K562 (cell line): Measurements from ENCODE around the gene OSGEPL1. TPM values are rescaled to one million over a fixed set of nuclear protein-coding genes. Genes with fewer than 3 reads are reported as not detected.

Experiments used
- ADNP ChIP-seq: fragments of 200-800 bp; sonication (Bioruptor generic); IDR thresholded peaks from 2 replicates; pipeline ENCODE4 v1.6.1; 2016; ENCODE audit warnings: missing genetic modification characterization, missing compliant biosample characterization
- CREB1 ChIP-seq, 2 experiments: sonication (generic) in 1 of 2; formaldehyde crosslinking in 1 of 2; IDR thresholded peaks; 2 replicates each; pipeline versions ENCODE4 v1.6.1 to v1.8.0; 2012 to 2022; ENCODE audit warnings: inconsistent platforms in 1 of 2, mild to moderate bottlenecking in 1 of 2, missing genetic modification reagents in 1 of 2, moderate library complexity in 1 of 2
- CREB3 ChIP-seq: fragments of 450-650 bp; conservative IDR thresholded peaks from 2 replicates; pipeline ENCODE4 v1.6.1; 2016; ENCODE audit warnings: missing genetic modification characterization, low read depth, mild to moderate bottlenecking, missing compliant biosample characterization, moderate library complexity
- DEAF1 ChIP-seq: fragments of 450-650 bp; formaldehyde crosslinking; IDR thresholded peaks from 2 replicates; pipeline ENCODE4 v1.4.0; 2020; ENCODE audit warnings: mild to moderate bottlenecking, moderate library complexity
- FOXJ3 ChIP-seq: sonication (generic); formaldehyde crosslinking; IDR thresholded peaks from 2 replicates; pipeline ENCODE4 v1.4.0; 2020; ENCODE audit warnings: mild to moderate bottlenecking, missing genetic modification reagents
- JUND ChIP-seq, 2 experiments: IDR thresholded peaks; 2 replicates in 1 of 2; 3 replicates in 1 of 2; pipeline ENCODE4 v1.6.1; 2011; ENCODE audit warnings: borderline replicate concordance in 2 of 2, low read depth in 2 of 2, low read length in 2 of 2, improper control_type of control experiment in 1 of 2, missing biosample characterization in 1 of 2, missing genetic modification characterization in 1 of 2, missing genetic modification reagents in 1 of 2
- KAT8 ChIP-seq: fragments of 450-650 bp; IDR thresholded peaks from 2 replicates; pipeline ENCODE4 v1.6.1; 2016; ENCODE audit warnings: low read depth, mild to moderate bottlenecking
- MAZ ChIP-seq, 2 experiments: fragments of 450-650 bp in 1 of 2; sonication (generic) in 1 of 2; formaldehyde crosslinking; IDR thresholded peaks in 1 of 2; conservative IDR thresholded peaks in 1 of 2; 2 replicates each; pipeline versions ENCODE4 v1.4.0 to v1.5.0; 2020; ENCODE audit warnings: mild to moderate bottlenecking in 1 of 2, missing genetic modification reagents in 1 of 2
- NCOA1 ChIP-seq: fragments of 450-650 bp; IDR thresholded peaks from 2 replicates; pipeline ENCODE4 v1.6.1; 2016; ENCODE audit warnings: low read depth
- TCF7L2 ChIP-seq: fragments of 150-350 bp; IDR thresholded peaks from 2 replicates; pipeline ENCODE4 v1.6.1; 2016; ENCODE audit warnings: low read depth, mild to moderate bottlenecking, low read length, moderate library complexity
- TEAD2 ChIP-seq: fragments of 450-650 bp; IDR thresholded peaks from 2 replicates; pipeline ENCODE4 v1.6.1; 2016; ENCODE audit warnings: missing genetic modification characterization, control low read depth, missing compliant biosample characterization
- WHSC1 ChIP-seq: IDR thresholded peaks from one replicate; pipeline ENCODE4 v1.6.1; 2012; ENCODE audit warnings: low read length, control low read depth, inconsistent platforms
- ZHX1 ChIP-seq: fragments of 150-350 bp; conservative IDR thresholded peaks from 2 replicates; pipeline ENCODE4 v1.6.1; 2014; ENCODE audit warnings: low read length
- ZNF253 ChIP-seq: fragments of 250-450 bp; sonication (Bioruptor Pico); conservative IDR thresholded peaks from 2 replicates; pipeline ENCODE4 v1.6.1; 2021; ENCODE audit warnings: mild to moderate bottlenecking
- ZNF311 ChIP-seq: fragments of 250-450 bp; sonication (Bioruptor Pico); IDR thresholded peaks from 2 replicates; pipeline ENCODE4 v1.4.0; 2020; ENCODE audit warnings: mild to moderate bottlenecking, moderate library complexity
- ZNF655 ChIP-seq: fragments of 250-450 bp; sonication (Bioruptor Pico); IDR thresholded peaks from 2 replicates; pipeline ENCODE4 v1.5.0; 2021
- polyA plus RNA-seq, 8 experiments: library from polyadenylated mRNA; depleted of rRNA in 4 of 8; stranded (reverse) in 5 of 8; unstranded in 3 of 8; fragments of >200 nt; fragmentation: Nextera tagmentation in 2 of 8; fragmentation: Illumina TruSeq in 1 of 8; extraction: Ambion mirVana in 2 of 8; extraction: Trizol in 1 of 8; gene quantifications; 2 replicates each; pipeline versions ENCODE4 v1.2.1 to v1.2.3, GENCODE V29; 2011 to 2014; ENCODE audit warnings: inconsistent platforms in 1 of 8, missing spikeins in 1 of 8
- total RNA-seq, 7 experiments: library from RNA; depleted of rRNA in 6 of 7; stranded (reverse); fragments of >200 nt in 6 of 7; fragmentation: Illumina TruSeq in 2 of 7; extraction: Trizol in 2 of 7; gene quantifications; 2 replicates each; pipeline versions ENCODE4 v1.2.1 to v1.2.3, GENCODE V29; 2011 to 2021; ENCODE audit warnings: low replicate concordance in 1 of 7
- TF ChIP-seq, protein P1 (sequence below), 2 experiments: fragments of 200-800 bp in 1 of 2; sonication (Bioruptor generic) in 1 of 2; sonication (generic) in 1 of 2; formaldehyde crosslinking in 1 of 2; IDR thresholded peaks in 1 of 2; conservative IDR thresholded peaks in 1 of 2; 2 replicates each; pipeline versions ENCODE4 v1.5.0 to v1.6.1; 2016 to 2020; ENCODE audit warnings: missing compliant biosample characterization in 1 of 2, missing genetic modification characterization in 1 of 2, missing genetic modification reagents in 1 of 2

OSGEPL1 gene
- total and polyA plus RNA-seq, 9 of the 15 experiments (the other 6 are each of a cell fraction or from before 2014, with no cell fraction given), result 2.5 to 10.8 (median 6.5) TPM

- TF ChIP-seq ADNP (tag) (no peak), JUND (IDR thresholded peaks at IDR 0.05; ENCODE audit: borderline replicate concordance, low read depth, low read length) (peak; percentile 89), JUND (tag; IDR thresholded peaks at IDR 0.05; ENCODE audit: borderline replicate concordance, low read depth, low read length) (peak; percentile 86; the same call in 2 of the 3 replicates), TCF7L2 (no peak), ZNF655 (CRISPR knock-in tag) (no peak), ZNF253 (CRISPR knock-in tag) (no peak), TEAD2 (no peak), MAZ (CRISPR knock-in tag; conservative IDR thresholded peaks at IDR 0.05 in 1 of 2, IDR thresholded peaks at IDR 0.05 in 1 of 2) (0 out of 4 replicates have a peak, but pooled peaks of 1 of the 2 experiments have one; percentile 40), KAT8 (no peak), ZHX1 (no peak), CREB1 (IDR thresholded peaks at IDR 0.05) (peak; percentile 73), CREB1 (CRISPR knock-in tag; IDR thresholded peaks at IDR 0.05) (peak; percentile 87), WHSC1 (no peak), DEAF1 (CRISPR knock-in tag) (no peak), CREB3 (tag) (no peak), NCOA1 (peak; percentile 79; the same call in 1 of the 2 replicates), FOXJ3 (CRISPR knock-in tag) (no peak), ZNF311 (no peak)
- TF ChIP-seq, protein P1, sequence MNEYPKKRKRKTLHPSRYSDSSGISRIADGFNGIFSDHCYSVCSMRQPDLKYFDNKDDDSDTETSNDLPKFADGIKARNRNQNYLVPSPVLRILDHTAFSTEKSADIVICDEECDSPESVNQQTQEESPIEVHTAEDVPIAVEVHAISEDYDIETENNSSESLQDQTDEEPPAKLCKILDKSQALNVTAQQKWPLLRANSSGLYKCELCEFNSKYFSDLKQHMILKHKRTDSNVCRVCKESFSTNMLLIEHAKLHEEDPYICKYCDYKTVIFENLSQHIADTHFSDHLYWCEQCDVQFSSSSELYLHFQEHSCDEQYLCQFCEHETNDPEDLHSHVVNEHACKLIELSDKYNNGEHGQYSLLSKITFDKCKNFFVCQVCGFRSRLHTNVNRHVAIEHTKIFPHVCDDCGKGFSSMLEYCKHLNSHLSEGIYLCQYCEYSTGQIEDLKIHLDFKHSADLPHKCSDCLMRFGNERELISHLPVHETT (CRISPR knock-in tag; conservative IDR thresholded peaks at IDR 0.05 in 1 of 2, IDR thresholded peaks at IDR 0.05 in 1 of 2), result no peak
These were observed at the start of gene OSGEPL1 (continued) for GRCh38 chr2:189762551-189763298.
